GM15510 (cell line): ENCODE results near the gene MAP3K13.

Experiments used
- POLR2A ChIP-seq: IDR thresholded peaks from 3 replicates; pipeline ENCODE4 v1.6.1; 2011; ENCODE audit warnings: borderline replicate concordance; ENCODE audit not compliant: insufficient read length; ENCODE audit errors: extremely low read depth

Gene MAP3K13

GRCh38 chr3:185361920-185362319, 1.0 kb upstream of the MAP3K13 start:
- no peak for TF ChIP-seq POLR2A

- no peak for TF ChIP-seq POLR2A
Measured at GRCh38 chr3:185363662-185364203, 797 bp downstream of the MAP3K13 start.

GRCh38 chr3:185365291-185366073, 2.5 kb downstream of the MAP3K13 start:
- no peak for TF ChIP-seq POLR2A

- no peak for TF ChIP-seq POLR2A
Measured at GRCh38 chr3:185366074-185366335, 3.1 kb downstream of the MAP3K13 start.

GRCh38 chr3:185366913-185367312, 4.0 kb downstream of the MAP3K13 start:
- no peak for TF ChIP-seq POLR2A

GRCh38 chr3:185371306-185372074, 8.6 kb downstream of the MAP3K13 start:
- no peak for TF ChIP-seq POLR2A

- TF ChIP-seq POLR2A: no peak
Measured at GRCh38 chr3:185381320-185382058, 18.6 kb downstream of the MAP3K13 start.

- TF ChIP-seq POLR2A: no peak
Measured at GRCh38 chr3:185382154-185382553, 19.2 kb downstream of the MAP3K13 start.

- TF ChIP-seq POLR2A: no peak
Measured at GRCh38 chr3:185387646-185388045, 24.7 kb downstream of the MAP3K13 start.

GRCh38 chr3:185393055-185393454, 30.1 kb downstream of the MAP3K13 start:
- TF ChIP-seq POLR2A: no peak

GRCh38 chr3:185397676-185398075, 34.7 kb downstream of the MAP3K13 start:
- no peak for TF ChIP-seq POLR2A

- TF ChIP-seq POLR2A: no peak
Measured at GRCh38 chr3:185399737-185400667, 37.1 kb downstream of the MAP3K13 start.

- no peak for TF ChIP-seq POLR2A
Measured at GRCh38 chr3:185400866-185401265, 37.9 kb downstream of the MAP3K13 start.

GRCh38 chr3:185401319-185401955, 38.5 kb downstream of the MAP3K13 start:
- no peak for TF ChIP-seq POLR2A
